ENCODE measurements around the gene MICU1. TPM values are rescaled to one million over a fixed set of nuclear protein-coding genes. Genes with fewer than 3 reads are reported as not detected.
A peak's percentile ranks its signal among the peaks of the same experiment; 100 is the strongest.

Gene MICU1
- total and polyA plus RNA-seq, 4 donors: 53.1 to 86.9 (median 73.8) TPM

DNA sequence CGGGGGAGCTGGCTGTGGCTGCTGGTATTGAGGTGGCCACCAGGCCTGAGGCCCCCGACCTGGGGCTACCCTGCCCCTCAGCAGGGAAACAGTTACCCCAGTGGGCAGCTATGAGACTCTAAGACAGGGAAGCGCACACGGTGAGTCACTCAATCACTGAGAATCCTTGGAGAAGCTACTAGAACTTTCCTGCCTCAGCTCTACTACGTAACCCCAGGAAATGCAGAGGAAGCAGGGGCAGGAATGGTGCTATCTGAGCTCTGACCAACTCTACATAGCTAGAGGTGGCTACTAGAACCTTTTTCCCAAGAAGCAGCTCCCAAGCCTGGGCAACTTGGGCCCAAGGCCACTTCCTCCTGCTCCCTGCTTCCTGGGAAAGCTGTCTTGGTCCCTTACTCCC lies 283.0 kb downstream of the MICU1 start:
- no peak overlapping the region for H3K27ac ChIP-seq (ENCODE audit: low read depth, low read length)
- no peaks in the 10 kb centered on the region for H3K9me3 ChIP-seq (ENCODE audit: control insufficient read depth, insufficient read depth, low read length)
- DNase-seq (ENCODE audit: low read depth in 4 of 6, low spot score in 6 of 6): no peak
- 96% methylated on average over 5 of the region's 5 CpGs for WGBS (ENCODE audit: insufficient coverage)
- peaks cover 37% of the 10 kb centered on the region for H3K4me1 ChIP-seq (ENCODE audit: control insufficient read depth, insufficient read depth, low read length)
- peaks cover 75% of the 10 kb centered on the region for H3K36me3 ChIP-seq (ENCODE audit: control insufficient read depth, insufficient read depth, low read length)
- no peaks in the 10 kb centered on the region for H3K27me3 ChIP-seq (ENCODE audit: control insufficient read depth, insufficient read depth, low read length)
- no peak overlapping the region for H3K4me3 ChIP-seq (ENCODE audit: low read depth, low read length)

DNA sequence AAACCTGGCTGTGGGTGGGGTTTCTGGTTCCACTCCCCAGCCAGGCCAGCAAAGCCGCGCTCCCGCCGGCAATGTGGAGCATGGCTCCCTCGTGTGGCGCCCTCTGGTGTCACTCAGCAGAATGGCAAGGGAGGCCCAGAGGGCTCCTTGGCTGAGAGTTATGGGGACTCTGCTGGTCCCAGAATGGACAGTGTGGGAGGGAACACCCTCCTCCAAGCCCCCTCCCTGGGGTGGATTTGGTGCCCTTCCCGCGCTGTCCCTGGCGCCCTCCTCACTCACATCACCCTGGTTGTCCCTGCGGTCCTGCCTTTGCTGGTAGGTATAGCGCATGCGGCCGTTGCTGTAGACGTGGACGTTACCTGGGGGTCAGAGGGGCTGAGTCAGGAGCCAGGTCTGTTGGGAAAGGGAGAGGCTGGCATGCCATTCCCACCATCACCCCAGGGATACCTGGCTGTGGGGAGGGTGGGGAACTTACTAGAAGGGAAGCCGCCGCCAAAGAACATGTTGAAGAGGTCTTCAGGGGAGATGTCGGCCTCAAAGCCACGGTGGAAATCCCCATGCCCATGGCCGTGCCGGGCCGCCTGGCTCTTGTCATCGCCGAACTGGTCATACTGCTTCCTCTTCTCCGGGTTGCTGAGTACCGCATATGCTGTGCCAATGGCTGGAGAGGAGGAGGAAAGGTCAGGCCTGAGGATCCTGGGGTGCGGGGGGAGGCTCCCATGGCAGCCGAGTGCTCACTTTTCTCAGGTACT lies 285.2 kb downstream of the MICU1 start:
- 64% methylated on average over 19 of the region's 28 CpGs for WGBS (ENCODE audit: insufficient coverage)
- no peak overlapping the region for H3K4me3 ChIP-seq (ENCODE audit: low read depth, low read length)
- peaks cover 54% of the 10 kb centered on the region for H3K4me1 ChIP-seq (ENCODE audit: control insufficient read depth, insufficient read depth, low read length)
- DNase-seq (ENCODE audit: low read depth in 4 of 6, low spot score in 6 of 6): peak in 2 of 6 donors; percentile 72 to 75
- H3K27ac ChIP-seq (ENCODE audit: low read depth, low read length): peak overlapping the region; percentile 6
- peaks cover 88% of the 10 kb centered on the region for H3K36me3 ChIP-seq (ENCODE audit: control insufficient read depth, insufficient read depth, low read length)
- no peaks in the 10 kb centered on the region for H3K27me3 ChIP-seq (ENCODE audit: control insufficient read depth, insufficient read depth, low read length)
- no peaks in the 10 kb centered on the region for H3K9me3 ChIP-seq (ENCODE audit: control insufficient read depth, insufficient read depth, low read length)

DNA sequence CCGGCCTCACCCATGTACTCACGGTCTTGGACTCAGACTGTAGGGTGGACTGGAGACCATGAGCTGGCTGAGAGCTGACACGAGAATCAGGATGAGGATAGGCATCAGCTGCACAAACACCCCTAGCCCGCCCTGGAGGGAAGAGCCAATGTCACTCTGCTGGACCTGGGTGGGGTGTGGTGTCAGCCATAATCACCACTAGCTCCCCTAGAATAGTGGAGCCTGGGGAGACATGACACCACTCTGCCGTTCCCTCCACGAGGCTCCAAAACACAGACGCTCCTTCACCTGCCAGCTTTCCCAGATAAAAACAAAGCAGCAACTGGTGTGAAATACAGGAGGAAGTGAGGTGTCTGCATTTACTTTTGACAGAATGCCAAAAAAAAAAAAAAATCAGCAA lies 287.7 kb downstream of the MICU1 start:
- H3K27ac ChIP-seq (ENCODE audit: low read depth, low read length): no peak overlapping the region
- 89% methylated on average over 3 of the region's 7 CpGs for WGBS (ENCODE audit: insufficient coverage)
- peaks cover 89% of the 10 kb centered on the region for H3K36me3 ChIP-seq (ENCODE audit: control insufficient read depth, insufficient read depth, low read length)
- no peaks in the 10 kb centered on the region for H3K27me3 ChIP-seq (ENCODE audit: control insufficient read depth, insufficient read depth, low read length)
- no peak overlapping the region for H3K4me3 ChIP-seq (ENCODE audit: low read depth, low read length)
- no peak for DNase-seq (ENCODE audit: low read depth in 4 of 6, low spot score in 6 of 6)
- H3K9me3 ChIP-seq (ENCODE audit: control insufficient read depth, insufficient read depth, low read length): no peaks in the 10 kb centered on the region
- H3K4me1 ChIP-seq (ENCODE audit: control insufficient read depth, insufficient read depth, low read length): peaks cover 63% of the 10 kb centered on the region

DNA sequence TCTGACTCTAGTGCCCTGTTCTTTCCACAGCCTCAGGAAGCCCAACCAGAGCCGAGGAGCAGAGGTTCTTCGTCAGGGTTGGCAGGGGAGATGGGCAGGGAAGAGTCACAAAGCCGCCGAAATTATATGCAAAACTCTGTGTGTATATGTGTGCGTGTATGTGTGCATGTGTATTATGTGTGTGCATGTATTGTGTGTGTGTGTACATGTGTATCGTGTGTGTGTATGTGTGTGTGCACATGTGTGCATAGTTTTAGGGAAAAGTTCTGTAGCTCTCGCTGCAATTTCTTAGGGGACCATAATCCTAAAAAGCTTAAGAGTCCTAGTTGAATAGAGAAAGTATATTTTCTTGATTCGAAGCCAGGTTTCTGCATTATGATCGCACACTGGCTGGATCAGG lies 288.2 kb downstream of the MICU1 start:
- Histone ChIP-seq H3K36me3 (ENCODE audit: control insufficient read depth, insufficient read depth, low read length) (peaks cover 84% of the 10 kb centered on the region), H3K4me1 (ENCODE audit: control insufficient read depth, insufficient read depth, low read length) (peaks cover 68% of the 10 kb centered on the region), H3K9me3 (ENCODE audit: control insufficient read depth, insufficient read depth, low read length) (no peaks in the 10 kb centered on the region), H3K27ac (ENCODE audit: low read depth, low read length) (no peak overlapping the region), H3K4me3 (ENCODE audit: low read depth, low read length) (no peak overlapping the region), H3K27me3 (ENCODE audit: control insufficient read depth, insufficient read depth, low read length) (no peaks in the 10 kb centered on the region)
- 96% methylated on average over 9 of the region's 9 CpGs for WGBS (ENCODE audit: insufficient coverage)
- DNase-seq (ENCODE audit: low read depth in 4 of 6, low spot score in 6 of 6): no peak

DNA sequence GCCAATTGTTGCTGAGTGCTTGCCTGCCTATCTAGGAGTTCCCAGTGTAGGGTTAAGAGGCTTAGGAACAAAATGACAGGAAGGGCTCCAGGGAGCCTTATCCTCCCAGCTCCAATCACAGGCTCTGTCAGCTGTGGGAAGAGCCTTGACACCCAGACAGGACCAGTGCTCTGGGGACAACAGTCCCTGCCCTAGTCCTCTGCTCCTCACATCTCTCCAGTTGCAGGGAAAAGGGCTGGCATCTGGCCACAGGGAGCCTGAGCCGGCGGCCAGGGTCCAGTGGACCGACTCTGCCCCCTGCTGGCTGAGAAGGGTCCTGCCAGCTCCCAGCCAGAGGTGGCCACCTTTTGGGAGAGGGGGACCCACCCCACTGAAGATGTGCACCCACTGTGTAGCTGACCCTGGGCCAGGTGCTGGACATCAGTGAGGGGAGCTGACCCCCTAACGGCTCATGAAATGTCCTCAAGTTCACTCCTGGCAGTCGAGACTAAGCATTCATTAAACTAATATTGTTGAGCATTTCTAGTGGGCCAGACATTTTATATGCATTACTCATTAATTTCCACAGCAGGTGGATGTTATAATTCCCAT lies 288.7 kb downstream of the MICU1 start:
- peaks cover 69% of the 10 kb centered on the region for H3K4me1 ChIP-seq (ENCODE audit: control insufficient read depth, insufficient read depth, low read length)
- H3K4me3 ChIP-seq (ENCODE audit: low read depth, low read length): no peak overlapping the region
- WGBS (ENCODE audit: insufficient coverage): 7% methylated on average over 3 of the region's 5 CpGs
- H3K9me3 ChIP-seq (ENCODE audit: control insufficient read depth, insufficient read depth, low read length): no peaks in the 10 kb centered on the region
- DNase-seq (ENCODE audit: low read depth in 4 of 6, low spot score in 6 of 6): peak in 2 of 6 donors; percentile 86 to 87
- H3K27me3 ChIP-seq (ENCODE audit: control insufficient read depth, insufficient read depth, low read length): no peaks in the 10 kb centered on the region
- H3K36me3 ChIP-seq (ENCODE audit: control insufficient read depth, insufficient read depth, low read length): peaks cover 78% of the 10 kb centered on the region
- H3K27ac ChIP-seq (ENCODE audit: low read depth, low read length): peak overlapping the region; percentile 87

DNA sequence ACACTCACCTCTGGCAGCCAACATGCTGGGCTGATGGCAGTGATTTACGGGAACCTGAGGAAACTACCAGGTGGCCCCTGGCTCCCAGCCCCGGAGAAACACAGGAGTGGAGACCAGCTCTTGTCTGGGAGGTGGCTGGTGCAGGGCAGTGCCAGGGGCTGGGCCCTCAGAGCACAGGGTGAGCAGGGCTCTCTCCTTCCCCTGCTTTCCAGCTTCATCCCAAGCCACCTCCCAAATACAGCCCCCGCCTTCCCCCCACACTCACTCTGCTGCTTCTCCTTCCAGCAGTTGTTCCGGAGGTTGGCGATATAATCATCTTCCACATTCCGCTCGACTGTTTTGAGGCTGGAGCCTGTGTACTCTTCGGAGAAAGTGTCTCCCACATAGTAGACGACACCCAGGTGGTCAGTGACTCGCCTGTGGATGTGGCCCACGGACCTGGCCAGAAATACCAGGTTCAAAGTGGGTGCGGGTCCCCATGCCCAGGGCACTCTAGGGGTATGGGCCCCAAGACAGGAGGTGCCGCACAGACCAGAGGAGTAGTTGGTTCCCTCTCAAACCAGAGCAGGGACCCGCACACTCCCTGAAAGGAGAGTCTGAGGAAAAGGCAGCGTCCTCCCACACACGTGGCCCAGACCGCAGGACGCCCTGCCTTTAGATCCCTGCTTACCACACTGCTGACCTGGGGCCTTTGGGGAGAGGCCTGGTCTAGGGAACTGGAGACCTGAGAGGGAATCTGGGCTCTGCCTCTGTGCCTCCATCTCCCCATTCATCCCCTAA lies 289.4 kb downstream of the MICU1 start:
- 91% methylated on average over 15 of the region's 18 CpGs for WGBS (ENCODE audit: insufficient coverage)

DNA sequence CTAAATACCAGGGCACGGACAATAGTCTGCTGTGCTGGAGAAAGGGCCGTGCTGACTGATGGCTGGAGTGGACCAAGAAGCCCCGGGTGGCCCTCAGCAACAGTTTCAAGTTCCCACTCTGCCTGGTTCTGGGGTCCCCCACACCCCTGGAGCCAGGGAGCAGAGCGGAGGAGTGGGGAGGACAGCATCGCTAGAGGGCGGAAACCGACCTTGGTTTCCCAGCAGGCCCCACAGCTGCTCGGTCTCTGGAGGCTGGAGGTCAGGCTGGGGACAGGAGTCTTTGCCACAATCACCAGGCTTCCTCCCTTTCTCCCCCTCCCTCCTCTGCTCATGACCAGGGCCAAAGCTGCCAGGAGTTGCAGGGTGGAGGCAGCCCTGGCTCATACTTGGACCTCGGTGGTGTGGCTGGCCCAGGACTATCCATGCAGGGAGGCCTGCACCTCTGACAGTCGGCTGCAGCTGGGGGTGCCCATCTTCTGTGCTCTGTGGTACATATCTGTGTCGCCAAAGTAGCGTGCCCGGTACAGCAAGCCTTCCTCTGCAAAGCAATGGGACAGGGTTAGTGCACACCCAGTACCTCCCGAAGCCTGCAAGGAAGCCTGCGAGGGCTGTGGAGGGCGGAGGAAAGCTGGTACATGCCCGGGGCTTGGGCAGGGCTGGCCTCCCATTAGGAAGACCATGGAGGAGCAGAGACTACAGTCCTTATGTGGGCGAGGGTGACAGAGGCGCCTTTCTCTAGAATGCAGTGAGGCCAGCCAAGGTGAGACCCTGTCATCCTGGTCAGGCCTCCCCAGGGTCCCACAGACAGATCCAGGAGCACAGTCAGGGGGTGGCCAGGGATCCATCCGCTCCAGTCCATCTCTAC lies 290.3 kb downstream of the MICU1 start:
- Histone ChIP-seq H3K27ac (ENCODE audit: low read depth, low read length) (peak overlapping the region; percentile 87), H3K9me3 (ENCODE audit: control insufficient read depth, insufficient read depth, low read length) (no peaks in the 10 kb centered on the region), H3K4me3 (ENCODE audit: low read depth, low read length) (no peak overlapping the region), H3K4me1 (ENCODE audit: control insufficient read depth, insufficient read depth, low read length) (peaks cover 70% of the 10 kb centered on the region), H3K27me3 (ENCODE audit: control insufficient read depth, insufficient read depth, low read length) (no peaks in the 10 kb centered on the region), H3K36me3 (ENCODE audit: control insufficient read depth, insufficient read depth, low read length) (peaks cover 66% of the 10 kb centered on the region)
- DNase-seq (ENCODE audit: low read depth in 4 of 6, low spot score in 6 of 6): no peak
- 67% methylated on average over 15 of the region's 20 CpGs for WGBS (ENCODE audit: insufficient coverage)

More for the DNA sequence above, 289.4 kb downstream of the MICU1 start:
- Histone ChIP-seq H3K27me3 (ENCODE audit: control insufficient read depth, insufficient read depth, low read length) (no peaks in the 10 kb centered on the region), H3K9me3 (ENCODE audit: control insufficient read depth, insufficient read depth, low read length) (no peaks in the 10 kb centered on the region), H3K4me3 (ENCODE audit: low read depth, low read length) (no peak overlapping the region), H3K4me1 (ENCODE audit: control insufficient read depth, insufficient read depth, low read length) (peaks cover 72% of the 10 kb centered on the region), H3K27ac (ENCODE audit: low read depth, low read length) (peak overlapping the region; percentile 87), H3K36me3 (ENCODE audit: control insufficient read depth, insufficient read depth, low read length) (peaks cover 74% of the 10 kb centered on the region)
- no peak for DNase-seq (ENCODE audit: low read depth in 4 of 6, low spot score in 6 of 6)

DNA sequence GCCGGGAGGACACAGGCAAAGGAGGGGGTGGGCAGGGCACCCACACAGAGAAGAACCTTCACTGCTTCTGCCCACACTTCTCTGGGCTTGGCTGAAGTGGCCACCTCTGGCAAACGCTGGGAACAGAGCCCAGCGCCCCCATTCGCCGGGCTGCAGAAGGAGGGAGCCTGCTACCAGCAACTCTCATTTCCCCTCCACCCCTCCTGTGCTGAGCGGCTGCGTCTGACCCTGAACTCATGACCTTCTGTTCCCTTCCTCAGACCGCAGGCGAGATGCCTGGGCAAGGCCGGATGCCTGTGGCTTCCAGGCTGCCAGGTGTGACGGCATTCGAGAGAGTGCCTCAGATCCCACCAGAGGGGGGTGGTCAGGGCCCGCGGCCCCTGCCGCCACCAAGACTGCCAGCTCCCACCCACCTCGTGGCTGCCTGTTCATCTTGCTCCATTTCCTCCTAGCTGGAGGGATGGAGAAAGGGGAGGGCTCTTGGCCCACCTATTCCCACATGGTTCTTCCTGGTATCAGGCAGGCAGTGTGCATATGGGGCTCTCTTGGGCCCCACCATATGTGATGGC lies 291.0 kb downstream of the MICU1 start:
- peak overlapping the region; percentile 87 for H3K27ac ChIP-seq (ENCODE audit: low read depth, low read length)
- no peaks in the 10 kb centered on the region for H3K9me3 ChIP-seq (ENCODE audit: control insufficient read depth, insufficient read depth, low read length)
- 11% methylated on average over 12 of the region's 16 CpGs for WGBS (ENCODE audit: insufficient coverage)
- DNase-seq (ENCODE audit: low read depth in 4 of 6, low spot score in 6 of 6): peak in 2 of 6 donors; percentile 74
- H3K4me1 ChIP-seq (ENCODE audit: control insufficient read depth, insufficient read depth, low read length): peaks cover 66% of the 10 kb centered on the region
- no peaks in the 10 kb centered on the region for H3K27me3 ChIP-seq (ENCODE audit: control insufficient read depth, insufficient read depth, low read length)
- H3K36me3 ChIP-seq (ENCODE audit: control insufficient read depth, insufficient read depth, low read length): peaks cover 59% of the 10 kb centered on the region
- no peak overlapping the region for H3K4me3 ChIP-seq (ENCODE audit: low read depth, low read length)

All from spinal cord (tissue), 10 donors.